HG03108 (cell line): ENCODE results near the gene SIGLEC8.
"Not testable (repeated sequence)": the region's sequence is repeated elsewhere in the genome, so short reads cannot be mapped to it uniquely, and the experiment has no call there.

Experiments
- ATAC-seq: cut with Tn5 transposase; IDR thresholded peaks from one replicate; pipeline ENCODE4 v1.9.1; 2021; ENCODE audit warnings: moderate library complexity; ENCODE audit not compliant: unreplicated experiment

The SIGLEC8 gene

DNA sequence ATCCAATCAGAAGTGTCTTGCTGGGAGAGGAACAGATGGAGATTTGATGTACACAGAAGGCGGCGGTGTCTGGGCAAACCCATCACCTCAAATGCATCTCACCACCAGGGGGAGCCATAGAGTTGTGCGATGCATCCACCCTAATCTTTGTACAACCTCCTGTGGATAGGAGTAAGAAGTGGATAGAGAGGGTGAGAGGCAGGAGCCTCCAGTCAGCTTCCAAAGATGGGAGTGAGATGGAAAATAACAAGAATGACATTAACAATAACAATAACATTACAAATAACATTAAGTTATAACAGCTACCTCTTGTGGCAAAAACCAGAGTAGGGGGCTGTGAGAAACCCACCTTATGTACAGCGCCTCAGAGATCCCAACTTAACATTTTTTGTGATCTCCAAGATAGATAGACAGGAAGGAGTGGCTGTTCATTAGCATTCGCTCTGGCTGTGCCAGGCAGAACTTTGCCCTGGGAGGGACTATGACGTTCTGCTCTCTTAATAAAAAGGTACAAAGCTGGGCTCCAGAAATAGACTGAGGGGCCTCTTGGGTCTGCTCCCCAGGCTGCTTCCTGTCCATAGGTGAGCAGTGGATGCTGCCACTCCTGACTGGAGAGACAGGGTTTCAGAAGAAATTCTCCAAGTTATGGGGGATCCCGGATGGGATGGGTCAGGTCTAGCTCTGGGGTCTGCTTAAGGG, 14.9 kb upstream of the SIGLEC8 start:
- ATAC-seq, result no peak

- no peak for ATAC-seq
Observed at GRCh38 chr19:51472607-51473006, 14.4 kb upstream of the SIGLEC8 start.

- no peak for ATAC-seq
Observed at GRCh38 chr19:51471527-51471926, 13.3 kb upstream of the SIGLEC8 start.

GRCh38 chr19:51470966-51471365, 12.7 kb upstream of the SIGLEC8 start:
- no peak for ATAC-seq

GRCh38 chr19:51469629-51470028, 11.4 kb upstream of the SIGLEC8 start:
- ATAC-seq, result no peak

GRCh38 chr19:51469162-51469561, 10.9 kb upstream of the SIGLEC8 start:
- ATAC-seq, result no peak

DNA sequence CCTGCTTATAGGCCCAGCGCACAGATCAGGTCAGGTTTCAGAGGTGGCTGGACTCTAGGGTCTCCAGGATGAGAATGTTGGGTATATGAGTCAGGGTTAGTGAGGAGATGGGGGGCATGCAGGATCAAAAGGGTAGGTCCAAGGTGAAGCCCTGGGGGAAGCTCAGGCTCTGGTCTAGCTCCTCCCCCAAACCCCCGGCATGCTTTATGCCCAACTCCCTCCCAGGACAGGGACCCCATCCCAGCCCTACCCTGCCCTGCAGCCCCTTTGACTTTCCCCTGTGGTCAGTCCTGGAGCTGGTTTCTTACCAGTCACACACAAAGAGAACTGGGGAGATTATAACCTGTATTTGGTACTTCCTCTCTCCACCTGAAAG, 10.3 kb upstream of the SIGLEC8 start:
- no peak for ATAC-seq

- ATAC-seq, result no peak
Observed at GRCh38 chr19:51467864-51468544, 9.8 kb upstream of the SIGLEC8 start.

DNA sequence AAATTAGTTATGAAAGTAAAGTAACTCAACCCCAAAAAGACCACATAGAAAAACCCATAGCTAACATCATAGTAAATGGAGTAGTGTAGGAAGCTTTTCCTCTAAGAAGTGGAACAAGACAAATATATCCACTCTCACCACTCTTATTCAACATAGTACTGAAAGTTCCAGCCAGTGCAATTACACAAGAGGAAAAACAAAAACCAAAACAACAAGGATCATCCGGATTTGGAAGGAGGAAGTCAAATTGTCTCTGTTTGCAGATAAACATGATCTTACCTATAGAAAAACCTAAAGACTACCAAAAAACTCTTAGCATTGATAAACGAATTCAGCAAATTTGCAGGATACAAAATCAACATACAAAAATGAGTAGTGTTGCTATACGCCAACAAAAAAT, 8.5 kb upstream of the SIGLEC8 start:
- ATAC-seq, result no peak

GRCh38 chr19:51463976-51464581, 5.8 kb upstream of the SIGLEC8 start:
- ATAC-seq, result not testable (repeated sequence)

DNA sequence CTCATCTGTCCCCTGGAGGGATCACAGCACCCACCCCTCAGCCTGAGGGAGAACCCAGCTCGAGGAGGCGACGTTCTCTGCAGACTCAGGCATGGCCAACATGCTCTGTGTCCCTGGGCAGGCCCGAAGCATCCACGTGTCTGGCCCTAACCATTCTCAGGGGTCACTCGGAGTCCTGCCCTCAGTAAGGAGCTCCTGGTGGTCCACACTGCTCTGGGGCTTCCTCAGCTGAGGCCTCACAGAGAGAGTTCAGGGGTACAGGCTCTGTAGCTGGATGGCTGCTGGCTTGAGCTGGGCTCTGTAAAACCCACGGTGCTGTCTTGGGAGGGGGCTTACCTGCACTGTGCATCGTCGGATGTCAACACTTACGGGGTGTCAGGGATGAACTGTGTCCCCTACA, 4.4 kb upstream of the SIGLEC8 start:
- no peak for ATAC-seq

DNA sequence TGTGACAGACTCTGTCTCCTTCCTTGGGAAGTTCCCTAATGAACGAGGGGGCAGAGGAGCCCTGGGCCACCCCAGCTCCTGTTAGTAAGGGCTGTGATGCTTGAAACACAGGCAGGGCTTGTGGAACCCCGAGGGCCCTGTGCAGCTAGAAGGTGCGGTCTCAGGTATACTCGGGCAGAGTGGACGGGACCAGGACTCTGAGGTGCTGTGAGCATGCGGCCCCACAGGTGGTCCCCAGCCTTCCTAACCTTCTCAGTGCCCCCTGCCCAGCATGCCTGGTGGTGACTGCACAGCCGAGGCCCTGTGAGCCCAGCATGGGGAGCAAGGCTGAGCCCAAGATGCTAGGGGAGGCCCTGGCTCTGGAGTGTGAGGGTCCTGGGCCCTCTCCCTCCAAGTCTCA, 4.0 kb upstream of the SIGLEC8 start:
- ATAC-seq, result no peak

GRCh38 chr19:51461723-51462161, 3.5 kb upstream of the SIGLEC8 start:
- no peak for ATAC-seq

- no peak for ATAC-seq
Observed at GRCh38 chr19:51460164-51460992, 2.1 kb upstream of the SIGLEC8 start.

DNA sequence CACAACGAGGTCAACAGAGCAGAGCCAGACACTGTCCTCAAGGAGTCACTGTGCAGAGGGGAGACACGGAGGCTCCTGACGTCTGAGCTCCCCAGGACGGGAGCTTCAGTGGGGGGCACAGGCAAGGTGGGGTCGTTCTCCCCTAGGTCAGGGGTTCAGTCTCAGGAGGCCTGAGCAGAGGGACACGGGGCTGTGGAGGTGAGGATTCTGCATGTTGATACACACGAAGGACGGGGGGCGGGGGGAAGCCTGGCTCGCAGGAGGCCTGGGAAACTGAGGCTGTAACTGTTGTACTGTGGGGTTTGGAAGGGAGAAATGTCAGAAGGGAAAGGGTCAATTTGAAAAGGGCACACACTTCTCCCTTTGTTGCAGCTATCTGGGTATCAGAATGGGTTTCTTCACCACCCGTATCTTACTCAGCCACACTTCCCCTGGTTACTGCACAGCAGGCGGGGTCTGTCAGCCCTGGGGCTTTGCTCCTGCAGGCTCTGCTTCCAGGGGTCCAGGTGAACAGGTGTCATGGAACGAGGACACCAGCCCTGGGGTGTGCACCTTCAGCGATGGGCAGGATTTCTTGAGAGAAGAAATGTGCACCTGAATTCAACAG, 748 bp upstream of the SIGLEC8 start:
- no peak for ATAC-seq

- ATAC-seq, result no peak
Observed at GRCh38 chr19:51457351-51458013, 772 bp downstream of the SIGLEC8 start.

DNA sequence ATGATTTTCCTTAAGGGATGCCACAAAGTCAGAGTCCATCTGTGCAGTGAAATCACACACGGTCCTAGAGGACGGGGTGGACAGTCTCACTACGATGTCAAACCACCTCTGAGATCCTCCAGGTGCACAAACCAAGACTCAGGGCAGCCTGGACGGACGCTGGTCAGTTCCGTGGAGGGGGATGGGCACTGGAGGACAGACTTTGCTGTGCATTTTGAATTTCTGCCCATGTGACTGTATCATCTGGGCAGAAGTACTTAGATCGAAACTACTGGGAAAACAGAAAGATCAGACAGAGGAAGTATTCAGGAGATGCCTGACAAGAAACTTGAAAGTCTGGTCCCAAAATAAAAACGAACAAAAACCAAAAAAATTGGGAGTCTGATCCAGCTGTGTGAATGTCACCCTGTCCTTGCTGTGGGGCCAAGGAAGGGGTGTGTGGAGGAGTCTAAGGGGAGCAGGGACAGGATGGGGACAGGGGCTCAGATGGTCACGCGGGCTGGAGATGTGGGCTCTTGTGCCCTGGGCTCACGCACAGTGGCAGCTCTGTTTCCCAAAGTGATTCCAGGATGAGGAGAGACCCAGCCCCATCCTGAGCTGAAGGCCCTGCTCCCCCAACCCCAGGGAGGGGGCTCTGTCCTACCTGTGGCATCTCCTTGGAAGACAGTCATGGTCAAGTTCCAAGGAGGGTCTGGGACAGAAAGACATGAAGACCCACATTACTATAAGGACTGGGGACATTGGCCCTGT, 1.5 kb downstream of the SIGLEC8 start:
- no peak for ATAC-seq

DNA sequence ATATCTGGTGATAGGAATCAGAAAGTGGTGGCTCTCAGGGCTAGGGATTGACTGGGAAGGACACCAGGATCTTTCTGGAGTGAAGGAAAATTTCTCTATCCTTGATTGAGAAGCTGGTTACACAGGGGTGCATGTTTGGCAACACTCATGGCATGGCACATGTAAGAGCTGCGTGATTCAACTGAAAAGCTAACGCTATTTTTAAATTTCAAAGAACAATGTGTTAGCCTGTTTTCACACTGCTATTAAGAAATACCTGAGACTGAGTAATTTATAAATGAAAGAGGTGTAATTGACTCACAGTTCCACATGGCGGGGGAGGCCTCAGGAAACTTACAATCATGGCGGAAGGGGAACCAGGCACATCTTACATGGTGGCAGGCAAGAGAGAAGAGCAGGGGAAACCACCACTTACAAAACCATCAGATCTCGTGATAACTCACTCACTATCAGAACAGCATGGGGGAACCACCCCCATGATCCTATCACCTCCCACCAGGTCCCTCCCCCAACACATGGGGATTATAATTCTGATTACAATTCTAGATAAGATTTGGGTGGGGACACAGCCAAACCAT, 7.4 kb downstream of the SIGLEC8 start:
- no peak for ATAC-seq

DNA sequence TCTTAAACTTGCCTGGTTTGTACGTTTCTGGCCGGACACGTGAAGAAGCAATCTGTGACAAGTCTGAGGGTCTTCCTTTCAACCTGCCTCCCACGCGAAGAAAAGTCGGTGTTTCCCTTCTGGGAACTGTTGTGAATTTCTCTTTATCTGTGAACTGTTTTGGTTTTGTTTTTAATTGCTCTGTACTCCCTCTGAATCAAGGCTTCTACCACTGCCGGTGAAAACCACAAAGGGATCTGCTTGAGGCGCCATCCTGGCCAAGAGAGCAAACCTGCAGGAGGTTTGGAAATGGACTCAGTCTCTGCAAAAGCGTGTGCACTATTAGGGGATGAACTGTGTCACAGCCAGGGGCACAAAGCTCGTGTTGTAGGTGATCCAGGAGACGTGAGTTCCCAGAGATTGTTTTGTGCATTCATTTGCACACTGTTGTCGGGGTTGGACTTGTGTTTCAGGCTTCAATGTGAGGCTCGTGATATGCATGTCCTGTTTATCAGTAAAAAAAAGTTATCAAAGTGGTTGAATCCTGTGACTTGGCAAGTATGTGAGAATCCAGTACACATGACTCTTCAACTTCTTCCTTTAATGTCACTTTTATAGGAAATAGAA, 9.7 kb downstream of the SIGLEC8 start:
- ATAC-seq, result no peak
